Measurements from ENCODE around the gene VSTM4. TPM values are rescaled to one million over a fixed set of nuclear protein-coding genes. Genes with fewer than 3 reads are reported as not detected.

VSTM4 gene
- total RNA-seq, 2 donors from 2014 or later = 0.25 TPM; not detected in 1

- H3K9me3 Mint-ChIP-seq = peaks cover 0 to 3% of the 10 kb centered on the region in 2 donors
- DNase-seq = no peak
- H3K4me1 Mint-ChIP-seq (ENCODE audit: low read depth) = no peaks in the 10 kb centered on the region
- no peak overlapping the region for H3K27ac Mint-ChIP-seq
- peaks cover 31% of the 10 kb centered on the region for H3K27me3 Mint-ChIP-seq (ENCODE audit: low read depth)
- no peaks in the 10 kb centered on the region for H3K36me3 Mint-ChIP-seq (ENCODE audit: insufficient read depth in 2 of 2)
- peak in 1 of 2 donors; percentile 23 for ATAC-seq (replicated peaks in 1 of 2)
- no peak overlapping the region for H3K4me3 Mint-ChIP-seq
These were observed 23.9 kb upstream of the VSTM4 start for GRCh38 chr10:49139028-49139845.

GRCh38 chr10:49138361-49138891, 23.1 kb upstream of the VSTM4 start:
- peaks cover 0 to 3% of the 10 kb centered on the region in 2 donors for H3K9me3 Mint-ChIP-seq

GRCh38 chr10:49136525-49136924, 21.2 kb upstream of the VSTM4 start:
- H3K27ac Mint-ChIP-seq = no peak overlapping the region
- no peak overlapping the region for H3K4me3 Mint-ChIP-seq
- H3K9me3 Mint-ChIP-seq = peaks cover 0 to 3% of the 10 kb centered on the region in 2 donors
- DNase-seq (no peak), ATAC-seq (replicated peaks in 1 of 2) (no peak)
- no peaks in the 10 kb centered on the region for H3K36me3 Mint-ChIP-seq (ENCODE audit: insufficient read depth in 2 of 2)
- peaks cover 31% of the 10 kb centered on the region for H3K27me3 Mint-ChIP-seq (ENCODE audit: low read depth)
- no peaks in the 10 kb centered on the region for H3K4me1 Mint-ChIP-seq (ENCODE audit: low read depth)

More at GRCh38 chr10:49138361-49138891, 23.1 kb upstream of the VSTM4 start:
- Mint-ChIP-seq H3K27ac (no peak overlapping the region), H3K36me3 (ENCODE audit: insufficient read depth in 2 of 2) (no peaks in the 10 kb centered on the region), H3K4me1 (ENCODE audit: low read depth) (no peaks in the 10 kb centered on the region), H3K27me3 (ENCODE audit: low read depth) (peaks cover 31% of the 10 kb centered on the region), H3K4me3 (no peak overlapping the region)
- no peak for ATAC-seq (replicated peaks in 1 of 2)
- no peak for DNase-seq

GRCh38 chr10:49135575-49136313, 20.4 kb upstream of the VSTM4 start:
- H3K9me3 Mint-ChIP-seq = peaks cover 0 to 3% of the 10 kb centered on the region in 2 donors
- H3K27me3 Mint-ChIP-seq (ENCODE audit: low read depth) = peaks cover 31% of the 10 kb centered on the region
- H3K36me3 Mint-ChIP-seq (ENCODE audit: insufficient read depth in 2 of 2) = no peaks in the 10 kb centered on the region
- H3K4me1 Mint-ChIP-seq (ENCODE audit: low read depth) = no peaks in the 10 kb centered on the region
- no peak overlapping the region for H3K27ac Mint-ChIP-seq
- DNase-seq (no peak), ATAC-seq (replicated peaks in 1 of 2) (no peak)
- H3K4me3 Mint-ChIP-seq = no peak overlapping the region

- Mint-ChIP-seq H3K36me3 (ENCODE audit: insufficient read depth in 2 of 2) (no peaks in the 10 kb centered on the region), H3K27ac (no peak overlapping the region), H3K4me1 (ENCODE audit: low read depth) (no peaks in the 10 kb centered on the region), H3K4me3 (no peak overlapping the region), H3K27me3 (ENCODE audit: low read depth) (peaks cover 37% of the 10 kb centered on the region), H3K9me3 (peaks cover 2 to 3% of the 10 kb centered on the region in 2 donors)
- no peak for ATAC-seq (replicated peaks in 1 of 2)
- no peak for DNase-seq
These were observed 19.0 kb upstream of the VSTM4 start for GRCh38 chr10:49134327-49134726.

GRCh38 chr10:49133706-49134248, 18.5 kb upstream of the VSTM4 start, which contains the start of gene FAM170B:
FAM170B (minus strand) TSS chr10:49134021; CDS start chr10:49133918, 103 bp downstream.
- peaks cover 5 to 6% of the 10 kb centered on the region in 2 donors for H3K9me3 Mint-ChIP-seq
- H3K27ac Mint-ChIP-seq = no peak within 1 kb of the TSS
- ATAC-seq (replicated peaks in 1 of 2) (no peak), DNase-seq (no peak)
- no peak within 1 kb of the TSS for H3K4me3 Mint-ChIP-seq
- peaks cover 42% of the 10 kb centered on the region for H3K27me3 Mint-ChIP-seq (ENCODE audit: low read depth)
- no peaks in the 10 kb centered on the region for H3K4me1 Mint-ChIP-seq (ENCODE audit: low read depth)
- H3K36me3 Mint-ChIP-seq (ENCODE audit: insufficient read depth in 2 of 2) = no peaks in the 10 kb centered on the region

GRCh38 chr10:49132362-49132737, 17.0 kb upstream of the VSTM4 start:
- no peaks in the 10 kb centered on the region for H3K4me1 Mint-ChIP-seq (ENCODE audit: low read depth)
- H3K27me3 Mint-ChIP-seq (ENCODE audit: low read depth) = peaks cover 49% of the 10 kb centered on the region
- H3K9me3 Mint-ChIP-seq = peaks cover 5 to 11% of the 10 kb centered on the region in 2 donors
- H3K36me3 Mint-ChIP-seq (ENCODE audit: insufficient read depth in 2 of 2) = peaks cover 0 to 2% of the 10 kb centered on the region in 2 donors
- ATAC-seq (replicated peaks in 1 of 2) (no peak), DNase-seq (no peak)
- H3K4me3 Mint-ChIP-seq = no peak overlapping the region
- H3K27ac Mint-ChIP-seq = no peak overlapping the region

- peaks cover 5 to 11% of the 10 kb centered on the region in 2 donors for H3K9me3 Mint-ChIP-seq
- ATAC-seq (replicated peaks in 1 of 2) (no peak), DNase-seq (no peak)
These were observed 16.4 kb upstream of the VSTM4 start for GRCh38 chr10:49131507-49132361.

GRCh38 chr10:49129376-49129775, 14.1 kb upstream of the VSTM4 start:
- H3K4me1 Mint-ChIP-seq (ENCODE audit: low read depth) = no peaks in the 10 kb centered on the region
- H3K9me3 Mint-ChIP-seq = peaks cover 5 to 9% of the 10 kb centered on the region in 2 donors
- DNase-seq = no peak
- no peak overlapping the region for H3K4me3 Mint-ChIP-seq
- H3K36me3 Mint-ChIP-seq (ENCODE audit: insufficient read depth in 2 of 2) = peaks cover 0 to 2% of the 10 kb centered on the region in 2 donors
- no peak overlapping the region for H3K27ac Mint-ChIP-seq
- ATAC-seq (replicated peaks in 1 of 2) = no peak
- peaks cover 20% of the 10 kb centered on the region for H3K27me3 Mint-ChIP-seq (ENCODE audit: low read depth)

More at GRCh38 chr10:49131507-49132361, 16.4 kb upstream of the VSTM4 start:
- Mint-ChIP-seq H3K4me1 (ENCODE audit: low read depth) (no peaks in the 10 kb centered on the region), H3K4me3 (no peak overlapping the region), H3K27me3 (ENCODE audit: low read depth) (peaks cover 43% of the 10 kb centered on the region), H3K36me3 (ENCODE audit: insufficient read depth in 2 of 2) (peaks cover 0 to 2% of the 10 kb centered on the region in 2 donors), H3K27ac (no peak overlapping the region)

- H3K9me3 Mint-ChIP-seq = peaks cover 5 to 9% of the 10 kb centered on the region in 2 donors
- no peak for ATAC-seq (replicated peaks in 1 of 2)
These were observed 13.5 kb upstream of the VSTM4 start for GRCh38 chr10:49128854-49129253.

GRCh38 chr10:49123981-49124950, 8.9 kb upstream of the VSTM4 start:
- ATAC-seq (replicated peaks in 1 of 2) = no peak
- Mint-ChIP-seq H3K27me3 (ENCODE audit: low read depth) (peaks cover 28% of the 10 kb centered on the region), H3K4me3 (no peak overlapping the region), H3K36me3 (ENCODE audit: insufficient read depth in 2 of 2) (peaks cover 0 to 3% of the 10 kb centered on the region in 2 donors), H3K4me1 (ENCODE audit: low read depth) (no peaks in the 10 kb centered on the region), H3K9me3 (peaks cover 5 to 11% of the 10 kb centered on the region in 2 donors), H3K27ac (no peak overlapping the region)
- DNase-seq = no peak

More at GRCh38 chr10:49128854-49129253, 13.5 kb upstream of the VSTM4 start:
- H3K36me3 Mint-ChIP-seq (ENCODE audit: insufficient read depth in 2 of 2) = peaks cover 0 to 2% of the 10 kb centered on the region in 2 donors
- no peak overlapping the region for H3K4me3 Mint-ChIP-seq
- H3K27me3 Mint-ChIP-seq (ENCODE audit: low read depth) = peaks cover 20% of the 10 kb centered on the region
- H3K27ac Mint-ChIP-seq = no peak overlapping the region
- H3K4me1 Mint-ChIP-seq (ENCODE audit: low read depth) = no peaks in the 10 kb centered on the region
- DNase-seq = no peak

Measured in activated T-cell treated with anti-CD3 and anti-CD28 coated beads, Interleukin-2, amount 50 U/mL, for 72 hours (primary cell).